IMR-90 (cell line): ENCODE results near the gene TIA1. TPM values are rescaled to one million over a fixed set of nuclear protein-coding genes. Genes with fewer than 3 reads are reported as not detected.
"Not testable (repeated sequence)": the region's sequence is repeated elsewhere in the genome, so short reads cannot be mapped to it uniquely, and the experiment has no call there.

Experiments
- ATAC-seq: fragments of 200-7000 bp; cut with Tn5 transposase; 2 replicates; pipeline ENCODE4 v1.9.1; 2020; ENCODE audit warnings: low read depth, mild to moderate bottlenecking, moderate library complexity
- BruUV-seq: library from RNA; stranded (reverse); fragments of 400-500 nt; replicated peaks from 2 replicates; lab custom pipeline; 2021; lab: Mats Ljungman, UMichigan
- CTCF ChIA-PET: fragments of 300-600 bp; formaldehyde crosslinking; extraction: SDS; loops from one replicate; lab custom pipeline; 2021; ENCODE audit warnings: antibody characterized with exemption; lab: Yijun Ruan, JAX
- POLR2A ChIA-PET: fragments of 300-600 bp; sonication (Branson Sonifier 250); formaldehyde crosslinking; loops from one replicate; lab custom pipeline; 2022; ENCODE audit warnings: antibody characterized with exemption; ENCODE audit not compliant: unreplicated experiment; lab: Charles Lee
- DNase-seq: peaks from one replicate; pipeline ENCODE4 v3.0.0; 2013
- H2AFZ ChIP-seq: replicated peaks from 2 replicates; pipeline ENCODE3; 2013; ENCODE audit warnings: low read length, mild to moderate bottlenecking; ENCODE audit not compliant: poor library complexity
- H2AK5ac ChIP-seq: 2 replicates; pipeline ENCODE4 v1.6.1; 2013; ENCODE audit warnings: low read depth, low read length, inconsistent platforms
- H2AK9ac ChIP-seq: replicated peaks from 2 replicates; pipeline ENCODE3; 2013; ENCODE audit warnings: mild to moderate bottlenecking, low read depth, low read length, moderate library complexity; ENCODE audit not compliant: poor library complexity
- H2BK120ac ChIP-seq: 2 replicates; pipeline ENCODE4 v1.6.1; 2013; ENCODE audit warnings: low read depth, low read length, inconsistent platforms
- H2BK15ac ChIP-seq: 3 replicates; pipeline ENCODE4 v1.6.1; 2013; ENCODE audit warnings: low read depth, low read length, inconsistent platforms
- H2BK20ac ChIP-seq: 2 replicates; pipeline ENCODE4 v1.6.1; 2013; ENCODE audit warnings: low read depth, mild to moderate bottlenecking, inconsistent platforms, low read length, moderate library complexity
- H2BK5ac ChIP-seq: 2 replicates; pipeline ENCODE4 v1.6.1; 2013; ENCODE audit warnings: mild to moderate bottlenecking, low read depth, low read length, inconsistent platforms; ENCODE audit not compliant: poor library complexity, severe bottlenecking
- H3K14ac ChIP-seq: replicated peaks from 2 replicates; pipeline ENCODE4 v1.6.1; 2013; ENCODE audit warnings: low read depth, low read length, inconsistent platforms
- H3K18ac ChIP-seq: 2 replicates; pipeline ENCODE4 v1.6.1; 2013; ENCODE audit warnings: low read depth, low read length, control low read depth
- H3K23ac ChIP-seq: 2 replicates; pipeline ENCODE4 v1.6.1; 2013; ENCODE audit warnings: low read depth, low read length, inconsistent platforms
- H3K27ac ChIP-seq: 2 replicates; pipeline ENCODE4 v1.5.1; 2013; ENCODE audit warnings: mild to moderate bottlenecking, control low read depth, low read length; ENCODE audit not compliant: insufficient read depth
- H3K27me3 ChIP-seq: 2 replicates; pipeline ENCODE4 v1.6.1; 2013; ENCODE audit warnings: low read length; ENCODE audit not compliant: control insufficient read depth, insufficient read depth
- H3K36me3 ChIP-seq: 2 replicates; pipeline ENCODE4 v1.6.1; 2013; ENCODE audit warnings: low read length, mixed read lengths; ENCODE audit not compliant: control insufficient read depth, insufficient read depth
- H3K4ac ChIP-seq: 2 replicates; pipeline ENCODE4 v1.6.1; 2013; ENCODE audit warnings: low read depth, low read length, inconsistent platforms
- H3K4me1 ChIP-seq: 2 replicates; pipeline ENCODE4 v1.6.1; 2013; ENCODE audit warnings: low read length, mixed read lengths; ENCODE audit not compliant: control insufficient read depth, insufficient read depth
- H3K4me2 ChIP-seq: 2 replicates; pipeline ENCODE4 v1.6.1; 2013; ENCODE audit warnings: low read depth, mild to moderate bottlenecking, control low read depth, low read length, moderate library complexity
- H3K4me3 ChIP-seq: 2 replicates; pipeline ENCODE4 v1.5.1; 2013; ENCODE audit warnings: low read depth, mild to moderate bottlenecking, control low read depth, low read length, moderate library complexity; ENCODE audit not compliant: insufficient read depth
- H3K56ac ChIP-seq: 2 replicates; pipeline ENCODE4 v1.6.1; 2013; ENCODE audit warnings: low read length, inconsistent platforms; ENCODE audit not compliant: insufficient read depth; ENCODE audit errors: extremely low read depth
- H3K79me1 ChIP-seq, 2 experiments: 2 replicates each; pipeline ENCODE4 v1.6.1; 2013; ENCODE audit warnings: low read length in 2 of 2, inconsistent platforms in 1 of 2, low read depth in 1 of 2
- H3K9ac ChIP-seq: 2 replicates; pipeline ENCODE4 v1.6.1; 2013; ENCODE audit warnings: low read depth, low read length, control low read depth
- H3K9me1 ChIP-seq: 2 replicates; pipeline ENCODE4 v1.6.1; 2013; ENCODE audit warnings: low read length, inconsistent platforms; ENCODE audit not compliant: insufficient read depth
- H3K9me3 ChIP-seq: 2 replicates; pipeline ENCODE4 v1.6.1; 2013; ENCODE audit warnings: low read length; ENCODE audit not compliant: control insufficient read depth, insufficient read depth
- H4K20me1 ChIP-seq: 2 replicates; pipeline ENCODE4 v1.6.1; 2013; ENCODE audit warnings: low read length, inconsistent platforms; ENCODE audit not compliant: insufficient read depth
- H4K5ac ChIP-seq: 2 replicates; pipeline ENCODE4 v1.6.1; 2013; ENCODE audit warnings: mild to moderate bottlenecking, low read depth, low read length, control low read depth
- H4K8ac ChIP-seq, 2 experiments: 2 replicates each; pipeline ENCODE4 v1.6.1; 2013; ENCODE audit warnings: low read depth in 2 of 2, low read length in 2 of 2, control low read depth in 1 of 2, inconsistent platforms in 1 of 2
- H4K91ac ChIP-seq: 2 replicates; pipeline ENCODE4 v1.6.1; 2013; ENCODE audit warnings: low read depth, low read length, inconsistent platforms; ENCODE audit not compliant: insufficient read depth
- MAZ ChIP-seq: IDR thresholded peaks from 2 replicates; pipeline ENCODE4 v1.6.1; 2012; ENCODE audit warnings: low read depth, mild to moderate bottlenecking, low read length, improper control_type of control experiment, moderate library complexity, borderline replicate concordance
- WGBS, 2 experiments: methylation state at CpG; one replicate each; pipeline versions ENCODE4 v1.1.5 to v1.1.7; 2013; ENCODE audit warnings: missing lambda C conversion rate in 2 of 2; ENCODE audit not compliant: insufficient read length in 1 of 2; ENCODE audit errors: extremely low coverage in 2 of 2; 5-methylcytosine and 5-hydroxymethylcytosine counted together
- dilution Hi-C: fragments of 300-500 bp; cut with HindIII; formaldehyde crosslinking; loops from one replicate; pipeline ENCODE4 v1.14.3; 2018; ENCODE audit warnings: low sequenced_read_pairs; ENCODE audit not compliant: unreplicated experiment
- in situ Hi-C: fragments of 300-500 bp; cut with MboI; formaldehyde crosslinking; loops from 3 replicates; pipeline ENCODE4 v1.14.3; 2019; ENCODE audit warnings: low sequenced_read_pairs, inconsistent platforms, mixed read lengths
- intact Hi-C: fragments of 100-400 bp; cut with micrococcal nuclease; formaldehyde crosslinking; loops from 2 replicates; pipeline ENCODE4 v1.10.0; 2022
- polyA plus RNA-seq, 3 experiments: library from polyadenylated mRNA; depleted of rRNA; stranded (reverse); fragments of >200 nt; gene quantifications; 2 replicates each; pipeline ENCODE4 v1.2.3, GENCODE V29; 2012; ENCODE audit warnings: low replicate concordance in 1 of 3
- total RNA-seq: library from RNA; depleted of rRNA; stranded (reverse); fragments of >200 nt; gene quantifications from 2 replicates; pipeline ENCODE4 v1.2.3, GENCODE V29; 2012
- TF ChIP-seq, protein P1 (sequence below): conservative IDR thresholded peaks from 2 replicates; pipeline ENCODE4 v1.5.1; 2012; ENCODE audit warnings: mild to moderate bottlenecking, low read depth, low read length, improper control_type of control experiment

TIA1 gene
- total and polyA plus RNA-seq, 2 of the 4 experiments (the other 2 are of a cell fraction), result 72.7 to 103 TPM

DNA sequence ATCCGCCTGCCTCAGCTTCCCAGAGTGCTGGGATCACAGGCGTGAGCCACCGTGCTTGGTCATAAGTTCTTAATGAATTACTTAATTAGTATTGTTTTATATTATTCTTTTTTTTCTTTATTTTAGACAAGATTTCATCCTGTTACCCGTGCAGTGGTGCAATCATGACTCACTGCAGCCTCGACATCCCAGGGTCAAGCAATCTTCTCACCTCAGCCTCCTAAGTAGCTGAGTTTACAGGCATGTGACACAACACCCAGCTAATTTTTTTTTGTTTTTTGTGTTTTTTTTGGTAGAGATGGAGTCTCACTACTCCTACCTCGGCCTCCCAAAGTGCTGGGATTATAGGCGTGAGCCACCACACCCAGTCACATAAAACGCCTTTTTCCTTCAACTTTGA is 74.9 kb downstream of the TIA1 start:
- no peaks in the 10 kb centered on the region for H3K4me1 ChIP-seq
- dilution Hi-C loops (no loop called here), in situ Hi-C loops (no loop called here), intact Hi-C loops (no loop called here)
- H3K9me3 ChIP-seq, result no peaks in the 10 kb centered on the region
- no peak overlapping the region for H3K14ac ChIP-seq
- ChIA-PET POLR2A (no interaction called here), CTCF (no interaction called here)
- H2BK120ac ChIP-seq, result no peak overlapping the region
- DNase-seq (peak; percentile 6), ATAC-seq (no peak)
- WGBS, 2 experiments, result 100% methylated on average over 1 of the region's 8 CpGs; no CpG with 5 or more reads in 1 of the 2 experiments
- H3K36me3 ChIP-seq, result peaks cover 27% of the 10 kb centered on the region
- H3K4ac ChIP-seq, result no peak overlapping the region
- H2AFZ ChIP-seq, result no peak overlapping the region
- H4K20me1 ChIP-seq, result no peaks in the 10 kb centered on the region
- H4K91ac ChIP-seq, result no peak overlapping the region
- H3K23ac ChIP-seq, result no peak overlapping the region
- H3K27ac ChIP-seq, result no peak overlapping the region
- no peak for TF ChIP-seq MAZ
- TF ChIP-seq, protein P1, sequence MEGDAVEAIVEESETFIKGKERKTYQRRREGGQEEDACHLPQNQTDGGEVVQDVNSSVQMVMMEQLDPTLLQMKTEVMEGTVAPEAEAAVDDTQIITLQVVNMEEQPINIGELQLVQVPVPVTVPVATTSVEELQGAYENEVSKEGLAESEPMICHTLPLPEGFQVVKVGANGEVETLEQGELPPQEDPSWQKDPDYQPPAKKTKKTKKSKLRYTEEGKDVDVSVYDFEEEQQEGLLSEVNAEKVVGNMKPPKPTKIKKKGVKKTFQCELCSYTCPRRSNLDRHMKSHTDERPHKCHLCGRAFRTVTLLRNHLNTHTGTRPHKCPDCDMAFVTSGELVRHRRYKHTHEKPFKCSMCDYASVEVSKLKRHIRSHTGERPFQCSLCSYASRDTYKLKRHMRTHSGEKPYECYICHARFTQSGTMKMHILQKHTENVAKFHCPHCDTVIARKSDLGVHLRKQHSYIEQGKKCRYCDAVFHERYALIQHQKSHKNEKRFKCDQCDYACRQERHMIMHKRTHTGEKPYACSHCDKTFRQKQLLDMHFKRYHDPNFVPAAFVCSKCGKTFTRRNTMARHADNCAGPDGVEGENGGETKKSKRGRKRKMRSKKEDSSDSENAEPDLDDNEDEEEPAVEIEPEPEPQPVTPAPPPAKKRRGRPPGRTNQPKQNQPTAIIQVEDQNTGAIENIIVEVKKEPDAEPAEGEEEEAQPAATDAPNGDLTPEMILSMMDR, result no peak
- H3K9me1 ChIP-seq, result no peaks in the 10 kb centered on the region
- no peaks in the 10 kb centered on the region for H3K79me1 ChIP-seq
- no peak overlapping the region for H2AK5ac ChIP-seq
- H2BK15ac ChIP-seq, result no peak overlapping the region
- H3K18ac ChIP-seq, result no peak overlapping the region
- H2AK9ac ChIP-seq, result no peak overlapping the region
- H2BK5ac ChIP-seq, result no peak overlapping the region
- no peak overlapping the region for H3K56ac ChIP-seq
- no peak overlapping the region for H4K5ac ChIP-seq
- H4K8ac ChIP-seq, result no peak overlapping the region
- H3K4me3 ChIP-seq, result no peak overlapping the region
- no peak overlapping the region for H2BK20ac ChIP-seq
- no peak overlapping the region for H3K9ac ChIP-seq
- no peak overlapping the region for H3K4me2 ChIP-seq
- no peaks in the 10 kb centered on the region for H3K27me3 ChIP-seq
- no TSS peak for BruUV-seq

DNA sequence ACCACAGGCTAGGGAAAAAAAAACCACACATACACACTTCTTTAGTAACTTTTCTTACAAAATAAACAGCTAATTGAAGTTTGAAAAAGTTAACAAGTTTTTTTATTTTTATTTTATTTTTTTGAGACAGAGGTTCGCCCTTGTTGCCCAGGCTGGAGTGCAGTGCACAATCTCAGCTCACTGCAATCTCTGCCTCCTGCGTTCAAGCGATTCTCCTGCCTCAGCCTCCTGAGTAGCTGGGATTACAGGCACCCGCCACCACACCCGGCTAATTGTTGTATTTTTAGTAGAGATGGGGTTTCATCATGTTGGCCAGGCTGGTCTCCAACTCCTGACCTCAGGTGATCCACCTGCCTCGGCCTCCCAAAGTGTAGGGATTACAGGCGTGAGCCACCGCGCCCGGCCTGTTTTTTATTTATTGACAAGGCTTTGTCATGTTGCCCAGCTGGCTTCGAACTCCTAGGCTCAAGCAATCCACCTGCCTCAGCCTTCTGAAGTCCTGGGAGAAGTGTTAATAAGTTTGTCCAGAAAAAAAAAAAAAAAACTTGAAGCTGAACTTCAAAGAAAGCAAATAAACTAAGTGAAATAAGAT is 78.7 kb downstream of the TIA1 start:
- H3K9ac ChIP-seq, H2BK5ac ChIP-seq, H4K91ac ChIP-seq, POLR2A ChIA-PET, H2AK5ac ChIP-seq, H3K79me1 ChIP-seq, H3K14ac ChIP-seq, H3K56ac ChIP-seq, DNase-seq, ATAC-seq, in situ Hi-C loops, BruUV-seq, H4K8ac ChIP-seq, intact Hi-C loops, H4K5ac ChIP-seq, H3K4ac ChIP-seq, H3K23ac ChIP-seq, H3K4me1 ChIP-seq, H3K27ac ChIP-seq, H2AFZ ChIP-seq, H4K20me1 ChIP-seq, H3K4me3 ChIP-seq, H2BK15ac ChIP-seq, dilution Hi-C loops, H3K9me1 ChIP-seq, H3K27me3 ChIP-seq, H3K9me3 ChIP-seq, H2BK120ac ChIP-seq, H2BK20ac ChIP-seq, H2AK9ac ChIP-seq, H3K4me2 ChIP-seq, H3K18ac ChIP-seq: not testable (repeated sequence)
- H3K36me3 ChIP-seq, result peaks cover 32% of the 10 kb centered on the region
- WGBS, 2 experiments, result no CpG with 5 or more reads among the region's 11 CpGs
- CTCF ChIA-PET, result interaction anchor here (0.7 kb wide), 1 partner anchor 10 kb away, joined by 4 read pairs; no protein-coding TSS in a partner anchor
